HG03064 (cell line): ENCODE measurements around the gene CLIP1.
A peak's percentile ranks its signal among the peaks of the same experiment; 100 is the strongest.

Source experiments
- ATAC-seq: cut with Tn5 transposase; IDR thresholded peaks from one replicate; pipeline ENCODE4 v1.9.1; 2021; ENCODE audit warnings: low read depth; ENCODE audit not compliant: unreplicated experiment

The CLIP1 gene

DNA sequence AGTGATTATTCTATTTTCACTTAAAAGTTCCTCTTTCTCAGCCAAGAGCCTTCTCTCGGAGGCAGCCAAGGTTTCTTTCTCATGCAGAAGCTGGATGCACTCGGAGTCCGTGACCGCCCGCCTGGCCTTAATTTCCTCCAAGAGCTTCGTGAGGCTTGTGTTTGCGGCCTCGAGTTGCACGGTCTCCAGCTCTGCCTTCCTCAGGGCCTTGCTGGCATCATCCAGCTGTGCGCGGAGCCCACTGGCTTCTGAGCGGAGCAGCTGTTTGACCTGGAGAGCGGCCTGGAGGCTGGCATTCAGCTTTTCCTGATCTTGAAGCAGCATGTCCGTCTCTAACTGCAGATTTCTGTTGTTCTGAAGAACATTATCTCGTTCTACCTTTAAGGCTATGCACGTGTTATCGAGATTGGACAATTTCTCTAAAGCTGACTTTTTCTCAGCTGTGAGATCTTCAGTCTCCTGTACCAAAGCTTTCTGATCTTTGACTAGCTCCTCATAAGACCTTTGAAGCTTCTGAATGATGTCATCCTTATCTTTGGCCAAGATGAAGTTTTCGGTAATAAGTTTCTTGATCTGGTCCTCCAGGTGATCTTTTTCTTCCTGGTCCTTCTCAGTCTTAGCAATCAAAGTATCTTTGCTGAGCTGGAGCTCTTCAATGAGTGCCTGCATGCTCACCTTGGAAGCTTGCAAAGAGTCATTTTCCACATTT is 99.0 kb downstream of the CLIP1 start:
- no peak for ATAC-seq

DNA sequence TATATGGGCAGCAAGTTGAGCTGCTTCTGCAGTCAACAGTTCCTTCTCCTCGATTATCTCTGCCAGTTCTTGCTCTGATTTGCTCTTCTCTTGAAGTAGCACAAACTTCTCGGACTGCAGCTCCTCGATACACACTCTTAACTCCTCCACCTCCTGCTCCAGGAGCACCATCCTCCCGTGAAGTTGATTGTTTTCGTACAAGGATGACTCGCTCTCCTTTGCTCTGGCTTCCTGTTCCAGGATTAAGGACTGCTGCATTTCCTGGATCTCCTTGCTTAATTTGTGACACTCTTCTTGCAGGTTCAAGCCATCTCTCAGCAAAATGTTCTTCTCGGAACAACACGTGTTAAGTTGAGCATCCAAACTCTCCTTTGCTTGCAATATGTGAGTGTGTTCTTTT is 100.0 kb downstream of the CLIP1 start:
- no peak for ATAC-seq

DNA sequence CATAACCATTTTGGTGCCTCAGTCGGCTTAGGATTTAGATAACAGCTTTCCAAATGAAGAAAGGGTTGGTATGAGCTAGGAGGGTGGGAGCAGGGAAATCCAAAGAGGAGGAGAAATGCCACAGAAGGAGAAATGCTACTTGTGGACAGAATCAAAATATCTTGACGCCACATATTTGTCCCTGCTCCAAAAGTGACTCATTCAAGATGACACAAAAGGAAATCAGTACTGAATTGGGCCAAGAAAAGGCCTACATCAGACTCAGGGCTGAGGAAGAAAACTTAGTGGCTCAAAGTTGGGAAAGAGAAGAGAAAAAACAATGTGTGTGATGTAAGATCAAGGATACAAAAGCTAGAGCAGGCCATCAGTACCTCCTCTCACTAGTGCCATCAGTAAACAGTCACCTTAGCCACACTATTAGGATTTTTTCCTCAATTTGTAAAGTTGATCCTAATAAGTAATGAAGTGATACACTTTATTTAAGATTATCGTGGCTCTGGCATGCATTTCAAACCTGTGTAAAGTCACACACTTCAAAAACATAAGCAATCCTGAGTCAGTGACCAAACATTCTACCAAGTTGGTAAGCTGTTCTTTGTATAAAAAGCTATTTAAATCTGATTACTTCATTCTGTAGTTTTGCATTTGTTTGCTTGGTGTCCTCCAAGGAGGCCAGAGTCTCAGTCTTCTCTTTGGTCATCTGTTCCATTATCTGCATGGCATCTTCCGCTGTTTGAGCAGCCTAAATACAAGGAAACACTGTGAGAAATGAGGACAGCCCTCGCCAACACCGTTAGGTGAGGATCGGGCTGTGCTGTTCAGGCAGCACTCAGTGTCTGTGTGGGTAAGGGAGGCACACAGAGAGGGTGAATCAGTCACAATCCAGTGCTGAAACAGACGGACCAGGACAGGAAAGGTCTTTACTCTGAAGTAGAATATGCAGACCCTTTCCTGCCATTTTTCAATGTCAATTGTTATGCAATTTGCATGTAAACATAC is 103.6 kb downstream of the CLIP1 start:
- ATAC-seq: no peak

- ATAC-seq: no peak
Observed at GRCh38 chr12:122312926-122313325, 109.5 kb downstream of the CLIP1 start.

DNA sequence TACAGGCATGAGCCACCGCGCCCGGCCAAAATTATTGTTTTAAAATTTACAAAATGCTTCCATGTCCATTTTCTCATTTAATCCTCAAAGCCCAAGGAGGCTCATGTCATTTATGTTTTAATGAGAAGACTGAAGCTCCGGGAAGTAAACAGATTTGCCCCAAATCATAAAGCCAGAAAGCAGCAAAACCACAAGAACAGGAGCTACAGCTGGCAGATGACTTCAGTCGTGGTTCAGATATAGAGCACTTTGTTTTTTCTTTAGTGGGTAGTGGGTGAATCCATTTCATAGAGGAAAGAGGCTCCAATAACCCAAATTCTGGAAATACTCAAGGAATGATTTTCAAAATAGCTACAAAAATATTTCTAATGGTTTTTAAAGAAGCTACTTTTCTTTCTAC is 110.8 kb downstream of the CLIP1 start:
- ATAC-seq: no peak

DNA sequence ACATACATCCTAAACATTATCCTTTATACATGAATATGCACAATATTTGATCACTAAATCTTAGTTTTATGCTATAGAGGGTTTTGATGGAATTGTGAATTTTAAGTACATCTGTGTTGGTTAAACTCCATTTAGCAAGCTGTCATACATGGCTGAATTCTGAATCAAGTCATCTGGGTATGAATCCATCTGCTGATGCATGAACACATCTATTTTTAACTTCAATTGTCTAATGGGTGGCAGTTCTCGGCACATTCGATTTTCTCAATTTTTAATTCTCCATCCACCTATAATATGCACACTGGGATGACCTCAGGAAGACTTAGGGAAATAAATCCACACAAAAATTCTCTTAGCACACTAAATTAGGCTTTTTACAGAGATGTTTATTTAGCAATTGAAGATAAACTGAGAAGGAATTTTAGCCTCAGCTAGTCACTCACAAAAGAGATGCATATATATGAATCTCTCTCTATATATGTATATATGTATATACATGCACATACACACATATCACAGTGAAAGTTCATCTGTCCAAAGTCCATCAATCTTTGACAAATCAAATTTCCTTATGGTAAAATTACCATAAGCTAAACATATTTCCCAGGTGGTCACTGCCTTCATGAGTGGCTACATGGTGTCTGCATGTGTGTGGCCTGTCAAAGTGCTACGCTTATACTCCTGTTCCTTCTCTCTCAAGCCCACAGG is 111.7 kb downstream of the CLIP1 start:
- ATAC-seq: no peak

- no peak for ATAC-seq
Observed at GRCh38 chr12:122309564-122310121, 112.8 kb downstream of the CLIP1 start.

GRCh38 chr12:122308811-122309210 is 113.7 kb downstream of the CLIP1 start:
- no peak for ATAC-seq

DNA sequence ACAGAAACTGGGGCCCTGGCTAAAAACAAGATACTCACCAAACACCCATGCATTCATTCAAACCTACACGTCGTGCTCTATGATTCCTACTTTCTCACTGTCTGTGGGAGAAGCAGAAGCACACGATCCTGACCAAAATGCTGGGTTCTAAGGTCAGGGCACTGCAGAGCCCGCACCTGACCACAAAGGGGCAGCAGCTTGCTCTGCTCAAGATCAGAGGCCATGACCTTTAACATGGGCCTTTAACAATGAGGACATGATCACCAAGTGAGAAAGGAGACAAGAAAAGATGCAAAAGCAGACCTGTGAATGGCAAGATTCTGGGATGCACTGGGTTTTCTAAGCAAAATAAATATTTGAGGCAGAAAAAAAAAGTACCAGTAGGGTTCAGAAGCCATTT is 116.1 kb downstream of the CLIP1 start:
- no peak for ATAC-seq

DNA sequence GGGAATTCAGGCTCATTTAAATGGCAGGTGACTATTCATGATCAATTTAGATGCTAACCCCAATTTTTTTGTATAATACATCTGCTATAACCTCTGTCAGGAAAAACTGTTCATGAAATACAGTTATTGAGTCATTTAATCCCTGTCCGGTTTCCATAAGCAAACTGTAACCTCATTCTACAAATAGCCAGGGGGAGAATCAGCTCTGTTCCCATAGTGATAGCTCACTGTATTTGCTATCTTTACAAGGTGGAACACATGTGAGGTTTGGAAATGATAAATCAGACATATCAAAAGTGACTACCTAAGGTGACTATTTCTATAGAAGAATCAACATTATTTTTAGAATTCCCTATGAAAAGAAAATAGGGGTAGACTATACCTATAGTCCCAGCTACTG is 117.5 kb downstream of the CLIP1 start:
- ATAC-seq: no peak

GRCh38 chr12:122303068-122303467 is 119.4 kb downstream of the CLIP1 start:
- ATAC-seq: no peak

GRCh38 chr12:122298071-122298748 is 124.3 kb downstream of the CLIP1 start:
- ATAC-seq: no peak

- no peak for ATAC-seq
Observed at GRCh38 chr12:122297494-122297893, 125.0 kb downstream of the CLIP1 start.

GRCh38 chr12:122295877-122296276 is 126.6 kb downstream of the CLIP1 start:
- ATAC-seq: no peak

DNA sequence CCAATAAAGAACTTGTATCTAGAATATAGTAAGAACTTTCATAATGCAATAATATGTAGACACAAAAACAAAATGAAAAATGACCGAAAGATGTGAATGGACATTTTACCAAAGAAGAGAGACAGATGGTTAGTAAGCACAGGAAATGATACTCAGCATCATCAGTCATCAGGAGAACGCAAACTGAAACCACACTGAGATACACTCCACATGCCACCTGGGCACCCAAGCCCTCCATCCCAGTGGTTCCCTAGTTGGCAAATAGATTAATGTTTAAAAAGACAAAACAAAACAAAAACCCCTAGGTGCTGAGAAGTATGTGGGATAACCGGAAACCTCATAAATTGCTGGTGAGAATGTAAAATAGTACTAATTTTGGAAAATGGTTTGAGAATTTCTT is 129.4 kb downstream of the CLIP1 start:
- peak; percentile 81 for ATAC-seq

- no peak for ATAC-seq
Observed at GRCh38 chr12:122291431-122291830, 131.0 kb downstream of the CLIP1 start.

- ATAC-seq: no peak
Observed at GRCh38 chr12:122283680-122284079, 138.8 kb downstream of the CLIP1 start.

GRCh38 chr12:122282061-122282460 is 140.4 kb downstream of the CLIP1 start:
- ATAC-seq: no peak

DNA sequence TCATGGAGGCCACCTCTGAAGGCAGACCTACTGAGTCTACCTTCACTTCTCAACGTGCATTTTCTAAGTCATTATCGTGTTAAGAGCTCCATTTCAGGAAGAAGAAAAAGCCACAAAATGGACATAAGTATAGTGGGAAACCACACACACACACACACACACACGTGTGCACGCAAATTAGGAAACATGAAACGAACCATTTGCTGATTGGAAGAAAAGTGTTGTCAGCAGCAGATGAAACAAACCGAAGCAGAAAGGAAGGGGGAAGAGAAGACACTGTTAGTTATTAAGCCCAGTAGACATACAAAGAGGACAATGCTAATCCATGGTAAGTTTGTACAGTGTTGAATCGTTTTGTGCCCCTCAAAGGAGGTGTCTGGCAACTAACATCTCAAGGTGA is 146.2 kb downstream of the CLIP1 start:
- no peak for ATAC-seq

GRCh38 chr12:122275459-122275858 is 147.0 kb downstream of the CLIP1 start:
- ATAC-seq: no peak
